ENCODE data around the gene IDH2.

IDH2 gene

GRCh38 chr15:90046911-90047392 is 55.3 kb downstream of the IDH2 start:
- Histone ChIP-seq H3K4me1 (no peaks in the 10 kb centered on the region), H3K9me3 (no peaks in the 10 kb centered on the region), H3K4me3 (ENCODE audit: low read depth, low read length) (no peak overlapping the region), H3K27me3 (no peaks in the 10 kb centered on the region), H3K36me3 (no peaks in the 10 kb centered on the region)
- no peak for TF ChIP-seq CTCF (IDR thresholded peaks at IDR 0.05; ENCODE audit: low read depth, low read length)
- DNase-seq = no peak

- no peaks in the 10 kb centered on the region for H3K4me1 ChIP-seq
- no peaks in the 10 kb centered on the region for H3K9me3 ChIP-seq
- H3K36me3 ChIP-seq = no peaks in the 10 kb centered on the region
- DNase-seq = no peak
- no peaks in the 10 kb centered on the region for H3K27me3 ChIP-seq
- H3K4me3 ChIP-seq (ENCODE audit: low read depth, low read length) = no peak overlapping the region
- no peak for TF ChIP-seq CTCF (IDR thresholded peaks at IDR 0.05; ENCODE audit: low read depth, low read length)
These were observed 56.0 kb downstream of the IDH2 start for GRCh38 chr15:90046289-90046688.

- Histone ChIP-seq H3K4me3 (ENCODE audit: low read depth, low read length) (no peak overlapping the region), H3K36me3 (no peaks in the 10 kb centered on the region), H3K27me3 (no peaks in the 10 kb centered on the region), H3K9me3 (no peaks in the 10 kb centered on the region), H3K4me1 (no peaks in the 10 kb centered on the region)
- DNase-seq = no peak
- no peak for TF ChIP-seq CTCF (IDR thresholded peaks at IDR 0.05; ENCODE audit: low read depth, low read length)
These were observed 57.3 kb downstream of the IDH2 start for GRCh38 chr15:90044916-90045371.

GRCh38 chr15:90044191-90044590 is 58.1 kb downstream of the IDH2 start:
- Histone ChIP-seq H3K4me1 (no peaks in the 10 kb centered on the region), H3K27me3 (no peaks in the 10 kb centered on the region), H3K9me3 (no peaks in the 10 kb centered on the region), H3K4me3 (ENCODE audit: low read depth, low read length) (no peak overlapping the region), H3K36me3 (no peaks in the 10 kb centered on the region)
- TF ChIP-seq CTCF (IDR thresholded peaks at IDR 0.05; ENCODE audit: low read depth, low read length) = no peak
- DNase-seq = no peak

- no peak for DNase-seq
- no peak for TF ChIP-seq CTCF (IDR thresholded peaks at IDR 0.05; ENCODE audit: low read depth, low read length)
- Histone ChIP-seq H3K9me3 (no peaks in the 10 kb centered on the region), H3K36me3 (no peaks in the 10 kb centered on the region), H3K4me1 (no peaks in the 10 kb centered on the region), H3K4me3 (ENCODE audit: low read depth, low read length) (no peak overlapping the region), H3K27me3 (no peaks in the 10 kb centered on the region)
These were observed 58.7 kb downstream of the IDH2 start for GRCh38 chr15:90043530-90044010.

- H3K36me3 ChIP-seq = no peaks in the 10 kb centered on the region
- H3K4me1 ChIP-seq = peaks cover 5% of the 10 kb centered on the region
- no peaks in the 10 kb centered on the region for H3K27me3 ChIP-seq
- TF ChIP-seq CTCF (IDR thresholded peaks at IDR 0.05; ENCODE audit: low read depth, low read length) = no peak
- no peak for DNase-seq
- no peak overlapping the region for H3K4me3 ChIP-seq (ENCODE audit: low read depth, low read length)
- no peaks in the 10 kb centered on the region for H3K9me3 ChIP-seq
These were observed 59.3 kb downstream of the IDH2 start for GRCh38 chr15:90042766-90043529.

Measured in BE2C (cell line).